ENCODE results near the gene IRF2BP2. TPM values are rescaled to one million over a fixed set of nuclear protein-coding genes. Genes with fewer than 3 reads are reported as not detected.

The IRF2BP2 gene
- 83.3 and 108 TPM in 2 replicates for total RNA-seq

- DNase-seq (ENCODE audit: low read depth in 2 of 2) = peak in 1 of 2 donors; percentile 88
Measured at GRCh38 chr1:234610061-234610665, at the start of gene IRF2BP2. Gene IRF2BP2 (minus strand): TSS chr1:234610178. CDS start chr1:234609494, 684 bp downstream.

- peak in 1 of 2 donors; percentile 71 for DNase-seq (ENCODE audit: low read depth in 2 of 2)
Measured at GRCh38 chr1:234659538-234659937, 49.6 kb upstream of the IRF2BP2 start.

GRCh38 chr1:234658138-234658537, 48.2 kb upstream of the IRF2BP2 start:
- no peak for DNase-seq (ENCODE audit: low read depth in 2 of 2)

- DNase-seq (ENCODE audit: low read depth in 2 of 2) = peak; percentile 59 to 95
Measured at GRCh38 chr1:234656944-234657654, 47.1 kb upstream of the IRF2BP2 start.

- DNase-seq (ENCODE audit: low read depth in 2 of 2) = no peak
Measured at GRCh38 chr1:234656070-234656895, 46.3 kb upstream of the IRF2BP2 start.

- no peak for DNase-seq (ENCODE audit: low read depth in 2 of 2)
Measured at GRCh38 chr1:234655328-234656069, 45.5 kb upstream of the IRF2BP2 start.

GRCh38 chr1:234654002-234654733, 44.2 kb upstream of the IRF2BP2 start:
- no peak for DNase-seq (ENCODE audit: low read depth in 2 of 2)

- DNase-seq (ENCODE audit: low read depth in 2 of 2) = no peak
Measured at GRCh38 chr1:234649432-234650081, 39.6 kb upstream of the IRF2BP2 start.

GRCh38 chr1:234647758-234648157, 37.8 kb upstream of the IRF2BP2 start:
- no peak for DNase-seq (ENCODE audit: low read depth in 2 of 2)

GRCh38 chr1:234647245-234647644, 37.3 kb upstream of the IRF2BP2 start:
- no peak for DNase-seq (ENCODE audit: low read depth in 2 of 2)

GRCh38 chr1:234645964-234646363, 36.0 kb upstream of the IRF2BP2 start:
- DNase-seq (ENCODE audit: low read depth in 2 of 2) = no peak

- peak; percentile 24 to 50 for DNase-seq (ENCODE audit: low read depth in 2 of 2)
Measured at GRCh38 chr1:234645474-234645953, 35.5 kb upstream of the IRF2BP2 start.

- peak in 1 of 2 donors; percentile 22 for DNase-seq (ENCODE audit: low read depth in 2 of 2)
Measured at GRCh38 chr1:234644928-234645327, 35.0 kb upstream of the IRF2BP2 start.

- no peak for DNase-seq (ENCODE audit: low read depth in 2 of 2)
Measured at GRCh38 chr1:234643850-234644134, 33.8 kb upstream of the IRF2BP2 start.

GRCh38 chr1:234643111-234643849, 33.3 kb upstream of the IRF2BP2 start:
- no peak for DNase-seq (ENCODE audit: low read depth in 2 of 2)

GRCh38 chr1:234642428-234642827, 32.5 kb upstream of the IRF2BP2 start:
- no peak for DNase-seq (ENCODE audit: low read depth in 2 of 2)

GRCh38 chr1:234639961-234640360, 30.0 kb upstream of the IRF2BP2 start:
- no peak for DNase-seq (ENCODE audit: low read depth in 2 of 2)

- DNase-seq (ENCODE audit: low read depth in 2 of 2) = no peak
Measured at GRCh38 chr1:234638832-234639799, 29.1 kb upstream of the IRF2BP2 start.
